Measurements from ENCODE around the gene WDSUB1. TPM values are rescaled to one million over a fixed set of nuclear protein-coding genes. Genes with fewer than 3 reads are reported as not detected.

Gene WDSUB1
- total RNA-seq, 3 donors from 2014 or later: 7.5 to 12.5 (median 9.1) TPM

DNA sequence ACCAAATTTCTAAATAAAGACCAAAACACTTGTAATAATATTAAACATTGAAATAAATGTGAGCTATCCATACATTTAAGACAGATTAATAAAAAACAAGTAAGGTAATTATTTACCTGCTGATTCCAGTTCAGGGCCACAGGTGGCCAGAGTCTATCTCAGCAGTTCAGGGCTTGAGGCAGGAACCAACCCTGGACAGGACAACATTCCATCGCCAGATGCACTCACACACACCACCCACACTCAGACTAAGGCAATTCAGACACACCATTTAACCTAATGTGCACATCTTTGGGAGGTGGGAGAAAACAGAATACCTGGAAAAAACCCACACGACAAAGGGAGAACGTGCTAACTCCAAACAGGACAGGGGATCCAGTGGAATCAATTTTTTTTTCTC lies 14.1 kb upstream of the WDSUB1 start:
- Histone ChIP-seq H3K9me3 (no peaks in the 10 kb centered on the region), H3K36me3 (ENCODE audit: low read depth) (no peaks in the 10 kb centered on the region), H3K4me1 (ENCODE audit: low read depth) (no peaks in the 10 kb centered on the region), H3K4me3 (no peak overlapping the region)
- no peak for ATAC-seq
- DNase-seq: no peak
- intact Hi-C loops (cut with DNase I, micrococcal nuclease): no loop called here
- TF ChIP-seq, protein P1, sequence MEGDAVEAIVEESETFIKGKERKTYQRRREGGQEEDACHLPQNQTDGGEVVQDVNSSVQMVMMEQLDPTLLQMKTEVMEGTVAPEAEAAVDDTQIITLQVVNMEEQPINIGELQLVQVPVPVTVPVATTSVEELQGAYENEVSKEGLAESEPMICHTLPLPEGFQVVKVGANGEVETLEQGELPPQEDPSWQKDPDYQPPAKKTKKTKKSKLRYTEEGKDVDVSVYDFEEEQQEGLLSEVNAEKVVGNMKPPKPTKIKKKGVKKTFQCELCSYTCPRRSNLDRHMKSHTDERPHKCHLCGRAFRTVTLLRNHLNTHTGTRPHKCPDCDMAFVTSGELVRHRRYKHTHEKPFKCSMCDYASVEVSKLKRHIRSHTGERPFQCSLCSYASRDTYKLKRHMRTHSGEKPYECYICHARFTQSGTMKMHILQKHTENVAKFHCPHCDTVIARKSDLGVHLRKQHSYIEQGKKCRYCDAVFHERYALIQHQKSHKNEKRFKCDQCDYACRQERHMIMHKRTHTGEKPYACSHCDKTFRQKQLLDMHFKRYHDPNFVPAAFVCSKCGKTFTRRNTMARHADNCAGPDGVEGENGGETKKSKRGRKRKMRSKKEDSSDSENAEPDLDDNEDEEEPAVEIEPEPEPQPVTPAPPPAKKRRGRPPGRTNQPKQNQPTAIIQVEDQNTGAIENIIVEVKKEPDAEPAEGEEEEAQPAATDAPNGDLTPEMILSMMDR (IDR thresholded peaks at IDR 0.05): no peak

- intact Hi-C loops (cut with DNase I, micrococcal nuclease): no loop called here
- Histone ChIP-seq H3K9me3 (no peaks in the 10 kb centered on the region), H3K4me3 (no peak overlapping the region), H3K4me1 (ENCODE audit: low read depth) (no peaks in the 10 kb centered on the region), H3K36me3 (ENCODE audit: low read depth) (no peaks in the 10 kb centered on the region)
- DNase-seq (no peak), ATAC-seq (no peak)
- TF ChIP-seq, protein P1 (IDR thresholded peaks at IDR 0.05): no peak
Measured at GRCh38 chr2:159298967-159299366, 12.5 kb upstream of the WDSUB1 start.

DNA sequence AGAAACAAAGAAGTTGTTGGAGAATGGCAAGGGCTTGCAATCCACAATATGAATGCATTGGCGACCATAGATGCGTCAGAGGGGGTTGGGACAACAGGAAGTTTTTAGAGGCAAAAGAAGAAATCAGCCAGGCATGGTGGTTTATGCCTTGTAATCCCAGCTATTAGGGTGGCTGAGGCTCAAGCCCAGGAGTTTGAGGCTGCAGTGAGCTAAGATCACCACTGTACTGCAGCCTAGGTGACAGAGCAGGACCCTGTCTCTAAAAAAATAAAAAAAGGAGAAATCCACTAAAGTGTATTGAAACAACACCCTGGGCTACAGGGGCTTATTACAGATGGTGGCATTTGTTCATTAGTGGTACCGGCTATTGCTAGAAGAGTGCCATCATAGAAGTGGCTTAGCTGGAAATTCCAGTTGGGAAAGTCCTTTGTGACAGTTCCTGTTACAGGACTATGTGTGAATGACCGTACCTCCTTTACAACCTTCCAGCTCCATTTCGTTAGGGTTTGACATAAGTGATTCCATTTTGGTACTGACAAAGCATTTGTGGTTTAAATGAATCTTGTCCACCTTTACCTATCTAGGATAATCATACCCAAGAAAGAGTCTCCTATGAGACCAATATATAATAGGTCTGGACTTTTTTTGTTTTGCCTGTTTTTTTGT lies 10.7 kb upstream of the WDSUB1 start:
- ATAC-seq (no peak), DNase-seq (no peak)
- Histone ChIP-seq H3K9me3 (no peaks in the 10 kb centered on the region), H3K4me3 (no peak overlapping the region), H3K4me1 (ENCODE audit: low read depth) (no peaks in the 10 kb centered on the region), H3K36me3 (ENCODE audit: low read depth) (no peaks in the 10 kb centered on the region)
- TF ChIP-seq, protein P1 (IDR thresholded peaks at IDR 0.05): no peak
- intact Hi-C loops (cut with DNase I, micrococcal nuclease): no loop called here

DNA sequence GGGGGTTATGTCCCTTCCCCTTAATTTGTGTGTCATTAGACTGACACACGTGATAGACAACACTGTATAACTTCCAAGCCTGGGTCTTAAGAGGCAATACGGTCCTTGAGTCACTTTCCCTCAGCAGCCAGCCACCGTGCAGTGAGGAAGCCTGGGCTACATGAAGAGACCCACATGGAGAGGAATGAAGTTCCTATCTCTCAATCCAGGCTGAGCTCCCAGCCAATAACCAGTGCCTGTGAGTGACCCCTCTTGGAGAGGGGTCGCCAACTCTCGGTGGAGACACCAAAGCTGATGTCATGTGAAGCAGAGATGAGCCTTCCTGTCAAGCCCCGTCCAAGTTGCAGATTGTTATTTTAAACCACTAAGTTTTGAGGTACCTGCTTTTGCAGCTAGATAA lies 5.7 kb upstream of the WDSUB1 start:
- TF ChIP-seq, protein P1 (IDR thresholded peaks at IDR 0.05): no peak
- intact Hi-C loops (cut with DNase I, micrococcal nuclease): no loop called here
- H3K4me1 ChIP-seq (ENCODE audit: low read depth): no peaks in the 10 kb centered on the region
- DNase-seq (no peak), ATAC-seq (no peak)
- H3K36me3 ChIP-seq (ENCODE audit: low read depth): no peaks in the 10 kb centered on the region
- H3K4me3 ChIP-seq: no peak overlapping the region
- no peaks in the 10 kb centered on the region for H3K9me3 ChIP-seq

DNA sequence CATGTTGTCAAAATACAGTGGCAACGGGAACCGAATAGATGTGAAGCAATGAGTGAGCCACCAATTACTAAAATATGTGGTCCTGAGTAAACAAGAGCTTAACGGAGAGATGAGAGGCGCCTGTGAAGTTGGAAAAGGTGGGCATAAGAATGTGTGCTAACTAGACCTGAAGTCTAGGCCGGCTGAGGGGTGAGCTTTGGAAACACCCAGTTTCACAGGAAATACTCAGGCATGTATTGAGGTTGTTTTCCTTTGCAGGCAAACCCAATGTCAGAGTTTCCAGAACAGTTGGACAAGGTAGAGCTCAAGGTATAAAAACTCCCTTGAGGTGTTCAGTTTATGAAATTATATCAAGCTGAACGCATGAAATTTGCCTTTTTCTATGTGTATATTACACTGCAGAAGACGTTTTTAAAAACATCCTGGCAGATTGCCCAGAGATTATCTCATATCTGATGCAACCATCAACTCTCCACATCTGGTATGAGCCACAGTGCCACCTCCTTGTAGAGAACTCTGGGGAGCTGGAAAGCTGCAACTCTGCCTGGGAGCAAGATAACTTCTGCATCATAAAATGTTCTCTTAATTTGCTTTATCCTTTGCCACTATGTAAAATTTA lies 3.9 kb upstream of the WDSUB1 start:
- no peaks in the 10 kb centered on the region for H3K4me1 ChIP-seq (ENCODE audit: low read depth)
- ATAC-seq (no peak), DNase-seq (no peak)
- H3K9me3 ChIP-seq: no peaks in the 10 kb centered on the region
- TF ChIP-seq, protein P1 (IDR thresholded peaks at IDR 0.05): no peak
- H3K36me3 ChIP-seq (ENCODE audit: low read depth): no peaks in the 10 kb centered on the region
- intact Hi-C loops (cut with DNase I, micrococcal nuclease): no loop called here
- no peak overlapping the region for H3K4me3 ChIP-seq
